HL-60 (cell line): ENCODE data around the gene ATF6.

Source experiments
- TF ChIP-seq, protein P1 (sequence below): IDR thresholded peaks from one replicate; pipeline ENCODE4 v1.5.1; 2011; ENCODE audit warnings: low read length, control low read depth, inconsistent platforms; ENCODE audit not compliant: insufficient read depth
- TF ChIP-seq, protein P2 (sequence below): IDR thresholded peaks from 2 replicates; pipeline ENCODE4 v1.6.1; 2012; ENCODE audit warnings: low read depth; ENCODE audit not compliant: insufficient replicate concordance

- TF ChIP-seq, protein P1, sequence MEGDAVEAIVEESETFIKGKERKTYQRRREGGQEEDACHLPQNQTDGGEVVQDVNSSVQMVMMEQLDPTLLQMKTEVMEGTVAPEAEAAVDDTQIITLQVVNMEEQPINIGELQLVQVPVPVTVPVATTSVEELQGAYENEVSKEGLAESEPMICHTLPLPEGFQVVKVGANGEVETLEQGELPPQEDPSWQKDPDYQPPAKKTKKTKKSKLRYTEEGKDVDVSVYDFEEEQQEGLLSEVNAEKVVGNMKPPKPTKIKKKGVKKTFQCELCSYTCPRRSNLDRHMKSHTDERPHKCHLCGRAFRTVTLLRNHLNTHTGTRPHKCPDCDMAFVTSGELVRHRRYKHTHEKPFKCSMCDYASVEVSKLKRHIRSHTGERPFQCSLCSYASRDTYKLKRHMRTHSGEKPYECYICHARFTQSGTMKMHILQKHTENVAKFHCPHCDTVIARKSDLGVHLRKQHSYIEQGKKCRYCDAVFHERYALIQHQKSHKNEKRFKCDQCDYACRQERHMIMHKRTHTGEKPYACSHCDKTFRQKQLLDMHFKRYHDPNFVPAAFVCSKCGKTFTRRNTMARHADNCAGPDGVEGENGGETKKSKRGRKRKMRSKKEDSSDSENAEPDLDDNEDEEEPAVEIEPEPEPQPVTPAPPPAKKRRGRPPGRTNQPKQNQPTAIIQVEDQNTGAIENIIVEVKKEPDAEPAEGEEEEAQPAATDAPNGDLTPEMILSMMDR: no peak
- TF ChIP-seq, protein P2, sequence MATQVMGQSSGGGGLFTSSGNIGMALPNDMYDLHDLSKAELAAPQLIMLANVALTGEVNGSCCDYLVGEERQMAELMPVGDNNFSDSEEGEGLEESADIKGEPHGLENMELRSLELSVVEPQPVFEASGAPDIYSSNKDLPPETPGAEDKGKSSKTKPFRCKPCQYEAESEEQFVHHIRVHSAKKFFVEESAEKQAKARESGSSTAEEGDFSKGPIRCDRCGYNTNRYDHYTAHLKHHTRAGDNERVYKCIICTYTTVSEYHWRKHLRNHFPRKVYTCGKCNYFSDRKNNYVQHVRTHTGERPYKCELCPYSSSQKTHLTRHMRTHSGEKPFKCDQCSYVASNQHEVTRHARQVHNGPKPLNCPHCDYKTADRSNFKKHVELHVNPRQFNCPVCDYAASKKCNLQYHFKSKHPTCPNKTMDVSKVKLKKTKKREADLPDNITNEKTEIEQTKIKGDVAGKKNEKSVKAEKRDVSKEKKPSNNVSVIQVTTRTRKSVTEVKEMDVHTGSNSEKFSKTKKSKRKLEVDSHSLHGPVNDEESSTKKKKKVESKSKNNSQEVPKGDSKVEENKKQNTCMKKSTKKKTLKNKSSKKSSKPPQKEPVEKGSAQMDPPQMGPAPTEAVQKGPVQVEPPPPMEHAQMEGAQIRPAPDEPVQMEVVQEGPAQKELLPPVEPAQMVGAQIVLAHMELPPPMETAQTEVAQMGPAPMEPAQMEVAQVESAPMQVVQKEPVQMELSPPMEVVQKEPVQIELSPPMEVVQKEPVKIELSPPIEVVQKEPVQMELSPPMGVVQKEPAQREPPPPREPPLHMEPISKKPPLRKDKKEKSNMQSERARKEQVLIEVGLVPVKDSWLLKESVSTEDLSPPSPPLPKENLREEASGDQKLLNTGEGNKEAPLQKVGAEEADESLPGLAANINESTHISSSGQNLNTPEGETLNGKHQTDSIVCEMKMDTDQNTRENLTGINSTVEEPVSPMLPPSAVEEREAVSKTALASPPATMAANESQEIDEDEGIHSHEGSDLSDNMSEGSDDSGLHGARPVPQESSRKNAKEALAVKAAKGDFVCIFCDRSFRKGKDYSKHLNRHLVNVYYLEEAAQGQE: no peak
Observed at GRCh38 chr1:161718559-161719324, 47.4 kb upstream of the ATF6 start.
